Stimulated activated CD4-positive, alpha-beta T cell treated with anti-CD3 and anti-CD28 coated beads, Interleukin-1b, Interleukin-23, amount 100 ng/mL, for 48 hours (primary cell): ENCODE measurements around the gene PDE7B.

ENCODE experiments used
- DNase-seq: peaks from one replicate; pipeline ENCODE4 v3.0.0-alpha.2; 2020

The PDE7B gene

GRCh38 chr6:136160250-136160649 is 308.7 kb downstream of the PDE7B start:
- peak; percentile 2 for DNase-seq

GRCh38 chr6:136161950-136162349 is 310.4 kb downstream of the PDE7B start:
- DNase-seq: no peak

GRCh38 chr6:136163260-136163659 is 311.8 kb downstream of the PDE7B start:
- DNase-seq: no peak

- no peak for DNase-seq
Measured at GRCh38 chr6:136166815-136167214, 315.3 kb downstream of the PDE7B start.

- DNase-seq: no peak
Measured at GRCh38 chr6:136169394-136170148, 318.1 kb downstream of the PDE7B start.

- no peak for DNase-seq
Measured at GRCh38 chr6:136171231-136171630, 319.7 kb downstream of the PDE7B start.

- no peak for DNase-seq
Measured at GRCh38 chr6:136173519-136174507, 322.3 kb downstream of the PDE7B start.

GRCh38 chr6:136174510-136174909 is 323.0 kb downstream of the PDE7B start:
- DNase-seq: no peak

- no peak for DNase-seq
Measured at GRCh38 chr6:136175873-136176272, 324.4 kb downstream of the PDE7B start.

GRCh38 chr6:136178749-136179148 is 327.2 kb downstream of the PDE7B start:
- DNase-seq: no peak

- DNase-seq: no peak
Measured at GRCh38 chr6:136180704-136181511, 329.4 kb downstream of the PDE7B start.

- DNase-seq: no peak
Measured at GRCh38 chr6:136181512-136181833, 330.0 kb downstream of the PDE7B start.

- DNase-seq: no peak
Measured at GRCh38 chr6:136181861-136182260, 330.4 kb downstream of the PDE7B start.

GRCh38 chr6:136184738-136185137 is 333.2 kb downstream of the PDE7B start:
- DNase-seq: no peak

GRCh38 chr6:136186363-136186762 is 334.9 kb downstream of the PDE7B start:
- no peak for DNase-seq

GRCh38 chr6:136188486-136188885 is 337.0 kb downstream of the PDE7B start:
- DNase-seq: no peak

GRCh38 chr6:136189104-136189503 is 337.6 kb downstream of the PDE7B start:
- DNase-seq: no peak

- no peak for DNase-seq
Measured at GRCh38 chr6:136191606-136192312, 340.3 kb downstream of the PDE7B start.

- no peak for DNase-seq
Measured at GRCh38 chr6:136192902-136193301, 341.4 kb downstream of the PDE7B start.

GRCh38 chr6:136201732-136202131 is 350.2 kb downstream of the PDE7B start:
- no peak for DNase-seq

GRCh38 chr6:136208783-136209182 is 357.3 kb downstream of the PDE7B start:
- no peak for DNase-seq

- DNase-seq: no peak
Measured at GRCh38 chr6:136209496-136209895, 358.0 kb downstream of the PDE7B start.
